Stimulated activated CD4-positive, alpha-beta T cell treated with anti-CD3 and anti-CD28 coated beads, Interleukin-4, amount 100 ng/mL, for 48 hours (primary cell): Measurements from ENCODE around the gene DUOX1.
"Not testable (repeated sequence)": the region's sequence is repeated elsewhere in the genome, so short reads cannot be mapped to it uniquely, and the experiment has no call there.

Source experiments
- DNase-seq, 2 donors: peaks; one replicate each; pipeline ENCODE4 v3.0.0-alpha.2; 2020; ENCODE audit warnings: low read depth in 2 of 2

DUOX1 gene

GRCh38 chr15:45129651-45130129, at the start of gene DUOX1, which contains the start of gene DUOXA1:
TSS of gene DUOX1 (plus strand) at chr15:45129994. CDS start at chr15:45131967, 1,973 bp downstream.
TSS of gene DUOXA1 (minus strand) at chr15:45129879. CDS start at chr15:45123014, 6,865 bp downstream.
- no peak for DNase-seq

GRCh38 chr15:45080593-45080992, 49.2 kb upstream of the DUOX1 start:
- not testable (repeated sequence) for DNase-seq

- DNase-seq, result not testable (repeated sequence)
Observed at GRCh38 chr15:45082412-45082811, 47.4 kb upstream of the DUOX1 start.

GRCh38 chr15:45083223-45083622, 46.6 kb upstream of the DUOX1 start:
- DNase-seq, result no peak

GRCh38 chr15:45084163-45084562, 45.6 kb upstream of the DUOX1 start:
- DNase-seq, result no peak

- no peak for DNase-seq
Observed at GRCh38 chr15:45087513-45087912, 42.3 kb upstream of the DUOX1 start.

- DNase-seq, result no peak
Observed at GRCh38 chr15:45088801-45089711, 40.7 kb upstream of the DUOX1 start.

GRCh38 chr15:45089712-45090373, 40.0 kb upstream of the DUOX1 start:
- no peak for DNase-seq

- DNase-seq, result no peak
Observed at GRCh38 chr15:45091161-45091560, 38.6 kb upstream of the DUOX1 start.

- DNase-seq, result no peak
Observed at GRCh38 chr15:45091576-45091975, 38.2 kb upstream of the DUOX1 start.

GRCh38 chr15:45093013-45093412, 36.8 kb upstream of the DUOX1 start:
- no peak for DNase-seq

GRCh38 chr15:45093622-45094357, 36.0 kb upstream of the DUOX1 start:
- DNase-seq, result no peak

GRCh38 chr15:45094358-45094730, 35.5 kb upstream of the DUOX1 start:
- no peak for DNase-seq

- no peak for DNase-seq
Observed at GRCh38 chr15:45095661-45096060, 34.1 kb upstream of the DUOX1 start.

- DNase-seq, result no peak
Observed at GRCh38 chr15:45097466-45097865, 32.3 kb upstream of the DUOX1 start.

- DNase-seq, result no peak
Observed at GRCh38 chr15:45099549-45100165, 30.1 kb upstream of the DUOX1 start.

GRCh38 chr15:45100884-45101625, 28.7 kb upstream of the DUOX1 start:
- no peak for DNase-seq

- no peak for DNase-seq
Observed at GRCh38 chr15:45101749-45102148, 28.0 kb upstream of the DUOX1 start.

- DNase-seq, result no peak
Observed at GRCh38 chr15:45102226-45102625, 27.6 kb upstream of the DUOX1 start.

- not testable (repeated sequence) for DNase-seq
Observed at GRCh38 chr15:45104170-45104569, 25.6 kb upstream of the DUOX1 start.

- DNase-seq, result no peak
Observed at GRCh38 chr15:45105586-45105985, 24.2 kb upstream of the DUOX1 start.
